ENCODE results near the gene C1orf232. TPM values are rescaled to one million over a fixed set of nuclear protein-coding genes. Genes with fewer than 3 reads are reported as not detected.

C1orf232 gene
- total and polyA plus RNA-seq, 2 of the 8 experiments (the other 6 are each of a cell fraction or from before 2014, with no cell fraction given): not detected

- Histone ChIP-seq H4K8ac (ENCODE audit: extremely low read depth, insufficient read depth, low read length) (no peak overlapping the region), H2BK20ac (ENCODE audit: low read length) (no peak overlapping the region), H3K4me3 (ENCODE audit: extremely low read depth in 1 of 4, insufficient read depth in 2 of 4, low read depth in 3 of 4, low read length in 4 of 4) (no peak overlapping the region), H3K36me3 (ENCODE audit: control insufficient read depth in 2 of 4, insufficient read depth in 4 of 4, low read length in 3 of 4) (no peaks in the 10 kb centered on the region), H3K18ac (ENCODE audit: extremely low read depth, low read length) (no peak overlapping the region), H2AFZ (ENCODE audit: low read length) (no peak overlapping the region), H3K4me2 (ENCODE audit: insufficient read depth in 1 of 2, low read depth in 2 of 2, low read length in 2 of 2) (peak overlapping the region; percentile 74 to 80; a peak in 1 of 4 replicates), H3K27ac (ENCODE audit: low read depth, low read length) (no peak overlapping the region), H3K23me2 (ENCODE audit: low read depth, low read length) (peaks cover 10% of the 10 kb centered on the region), H3K4ac (replicated peaks; ENCODE audit: insufficient read length, low read depth, low read length) (no peak overlapping the region), H4K91ac (replicated peaks; ENCODE audit: insufficient read length, low read length) (no peak overlapping the region), H2BK12ac (ENCODE audit: low read depth, low read length) (no peak overlapping the region), H3K79me1 (ENCODE audit: low read depth, low read length) (no peaks in the 10 kb centered on the region), H4K5ac (ENCODE audit: insufficient read length, low read depth, low read length) (no peak overlapping the region), H3K9ac (replicated peaks in 1 of 4; ENCODE audit: extremely low read depth in 1 of 4, low read depth in 3 of 4, low read length in 3 of 4) (no peak overlapping the region), H3K27me3 (replicated peaks in 1 of 4; ENCODE audit: control insufficient read depth in 3 of 4, extremely low read depth in 1 of 4, insufficient read depth in 3 of 4, low read length in 3 of 4) (peaks cover 25 to 72% (median 55%) of the 10 kb centered on the region in 4 experiments), H2BK15ac (ENCODE audit: low read length) (no peak overlapping the region), H3K23ac (ENCODE audit: insufficient read length) (no peak overlapping the region), H3K79me2 (ENCODE audit: control insufficient read depth in 1 of 2, insufficient read depth in 2 of 2, low read length in 2 of 2) (no peaks in the 10 kb centered on the region), H2AK5ac (ENCODE audit: low read depth, low read length) (no peak overlapping the region), H2BK5ac (ENCODE audit: low read depth, low read length) (no peak overlapping the region), H3K56ac (replicated peaks; ENCODE audit: insufficient read length, low read depth, low read length) (no peak overlapping the region), H3K9me3 (ENCODE audit: insufficient read depth in 2 of 2, low read depth in 1 of 2, low read length in 1 of 2) (no peaks in the 10 kb centered on the region), H3K14ac (ENCODE audit: insufficient read length) (no peak overlapping the region), H3K4me1 (replicated peaks in 1 of 4; ENCODE audit: control insufficient read depth in 3 of 4, insufficient read depth in 4 of 4, low read length in 3 of 4) (peaks cover 14 to 36% (median 25%) of the 10 kb centered on the region in 4 experiments), H4K20me1 (replicated peaks in 1 of 2; ENCODE audit: control insufficient read depth in 1 of 2, insufficient read depth in 2 of 2, low read length in 2 of 2) (peaks cover 10 to 11% of the 10 kb centered on the region in 2 experiments), H2BK120ac (replicated peaks; ENCODE audit: low read depth, low read length) (no peak overlapping the region)
- POLR2A ChIA-PET (ENCODE audit: partially characterized antibody): no interaction called here
- no peak for FAIRE-seq
- CTCF ChIA-PET (ENCODE audit: partially characterized antibody): interaction anchor here (1.0 to 6.0 kb wide), 7 partner anchors 9 to 125 kb away, joined by 3 to 47 read pairs (median 5); partner anchors contain the start of genes C1orf232, CEP85 and ZNF593
- TF ChIP-seq SP2 (IDR thresholded peaks at IDR 0.05; ENCODE audit: low read length) (no peak), TCF12 (IDR thresholded peaks at IDR 0.05; ENCODE audit: low read depth, low read length) (0 out of 2 replicates have a peak, but pooled peaks have one; percentile 27), HDAC2 (IDR thresholded peaks at IDR 0.05; ENCODE audit: borderline replicate concordance in 1 of 2, low read depth in 2 of 2, low read length in 2 of 2) (no peak)
- WGBS, 2 experiments (ENCODE audit: extremely low coverage in 1 of 2, insufficient coverage in 1 of 2, insufficient read length in 1 of 2, insufficient replicate concordance in 2 of 2, low coverage in 1 of 2, low lambda C conversion rate in 2 of 2, missing lambda C conversion rate in 1 of 2): 70% methylated on average over 5 of the region's 5 CpGs; no CpG with 5 or more reads in 1 of the 2 experiments
- DNase-seq (ENCODE audit: low read depth in 1 of 2, low spot score in 2 of 2): no peak
These were observed 14.7 kb downstream of the C1orf232 start for GRCh38 chr1:26153966-26154532.

Data from H1 (cell line).